GM21723 (cell line): ENCODE results near the gene GIN1.
A peak's percentile ranks its signal among the peaks of the same experiment; 100 is the strongest.
"Not testable (repeated sequence)": the region's sequence is repeated elsewhere in the genome, so short reads cannot be mapped to it uniquely, and the experiment has no call there.

ENCODE experiments used
- ATAC-seq: cut with Tn5 transposase; IDR thresholded peaks from one replicate; pipeline ENCODE4 v1.9.1; 2021; ENCODE audit warnings: mild to moderate bottlenecking, moderate library complexity; ENCODE audit not compliant: unreplicated experiment

Gene GIN1

GRCh38 chr5:103119765-103120606 is at the start of gene GIN1, which contains the start of gene PPIP5K2:
GIN1 (minus strand) TSS chr5:103120138; CDS start chr5:103108707, 11,431 bp downstream.
PPIP5K2 (plus strand) TSS chr5:103120301; CDS start chr5:103129590, 9,289 bp downstream.
- ATAC-seq = peak; percentile 92

GRCh38 chr5:103166706-103167105 is 46.8 kb upstream of the GIN1 start:
- ATAC-seq = no peak

- no peak for ATAC-seq
Observed at GRCh38 chr5:103151156-103151555, 31.2 kb upstream of the GIN1 start.

GRCh38 chr5:103148213-103148612 is 28.3 kb upstream of the GIN1 start:
- no peak for ATAC-seq

- no peak for ATAC-seq
Observed at GRCh38 chr5:103145196-103145595, 25.3 kb upstream of the GIN1 start.

- ATAC-seq = not testable (repeated sequence)
Observed at GRCh38 chr5:103142132-103142531, 22.2 kb upstream of the GIN1 start.

- ATAC-seq = peak; percentile 98
Observed at GRCh38 chr5:103139264-103139865, 19.4 kb upstream of the GIN1 start.

GRCh38 chr5:103138202-103138690 is 18.3 kb upstream of the GIN1 start:
- ATAC-seq = no peak

GRCh38 chr5:103135461-103135860 is 15.5 kb upstream of the GIN1 start:
- no peak for ATAC-seq

GRCh38 chr5:103133231-103133630 is 13.3 kb upstream of the GIN1 start:
- no peak for ATAC-seq

- ATAC-seq = no peak
Observed at GRCh38 chr5:103132684-103133083, 12.7 kb upstream of the GIN1 start.

GRCh38 chr5:103128202-103128601 is 8.3 kb upstream of the GIN1 start:
- ATAC-seq = no peak

- no peak for ATAC-seq
Observed at GRCh38 chr5:103127292-103127817, 7.4 kb upstream of the GIN1 start.

GRCh38 chr5:103126557-103126956 is 6.6 kb upstream of the GIN1 start:
- no peak for ATAC-seq

- no peak for ATAC-seq
Observed at GRCh38 chr5:103122242-103122641, 2.3 kb upstream of the GIN1 start.

- peak; percentile 1 for ATAC-seq
Observed at GRCh38 chr5:103120607-103121200, 766 bp upstream of the GIN1 start.

GRCh38 chr5:103119070-103119764 is 721 bp downstream of the GIN1 start:
- no peak for ATAC-seq

- ATAC-seq = no peak
Observed at GRCh38 chr5:103117471-103117991, 2.4 kb downstream of the GIN1 start.

- no peak for ATAC-seq
Observed at GRCh38 chr5:103114440-103114839, 5.5 kb downstream of the GIN1 start.

GRCh38 chr5:103112910-103113309 is 7.0 kb downstream of the GIN1 start:
- no peak for ATAC-seq

GRCh38 chr5:103111468-103111867 is 8.5 kb downstream of the GIN1 start:
- ATAC-seq = no peak
